Transverse colon (tissue), 4 donors: ENCODE results near the gene ZNF79. TPM values are rescaled to one million over a fixed set of nuclear protein-coding genes. Genes with fewer than 3 reads are reported as not detected.

ENCODE experiments used
- DNase-seq: peaks from one replicate; pipeline ENCODE4 v3.0.0-alpha.2; 2019
- H3K27ac ChIP-seq, 4 donors: fragments of 200-600 bp; sonication (generic); 2 replicates each; pipeline ENCODE4 v1.5.1; 2016 to 2018; ENCODE audit warnings: inconsistent platforms in 4 of 4
- H3K27me3 ChIP-seq: fragments of 200-600 bp; sonication (generic); 2 replicates; pipeline ENCODE4 v1.5.1; 2017; ENCODE audit warnings: inconsistent platforms
- H3K36me3 ChIP-seq, 4 donors: fragments of 200-600 bp; sonication (generic); 2 replicates each; pipeline ENCODE4 v1.5.1; 2017 to 2019; ENCODE audit warnings: inconsistent platforms in 4 of 4
- H3K4me1 ChIP-seq, 4 donors: fragments of 200-600 bp; sonication (generic); 2 replicates each; pipeline ENCODE4 v1.5.1; 2017 to 2020; ENCODE audit warnings: inconsistent platforms in 4 of 4
- H3K4me3 ChIP-seq, 4 donors: fragments of 200-600 bp; sonication (generic); 1 replicate in 1 of 4; 2 replicates in 3 of 4; pipeline versions ENCODE4 v1.5.1 to v1.6.1; 2017 to 2019; ENCODE audit warnings: inconsistent platforms in 4 of 4
- H3K9me3 ChIP-seq, 2 donors: fragments of 200-600 bp; sonication (generic); 2 replicates each; pipeline ENCODE4 v1.5.1; 2017 to 2019; ENCODE audit warnings: inconsistent platforms in 2 of 2
- EP300 ChIP-seq: sonication (generic); formaldehyde crosslinking; IDR thresholded peaks from one replicate; pipeline ENCODE4 v1.6.1; 2017; ENCODE audit warnings: antibody characterized with exemption, low read depth
- POLR2A ChIP-seq: fragments of 450-650 bp; IDR thresholded peaks from one replicate; pipeline ENCODE4 v1.6.1; 2016; ENCODE audit warnings: antibody characterized with exemption, mild to moderate bottlenecking, moderate library complexity
- POLR2AphosphoS5 ChIP-seq, 3 donors: sonication (generic); formaldehyde crosslinking; IDR thresholded peaks; one replicate each; pipeline ENCODE4 v1.6.1; 2016; ENCODE audit warnings: antibody characterized with exemption in 3 of 3
- whole genome bisulfite sequencing, 2 donors: methylation state at CpG; one replicate each; pipeline ENCODE4 v1.1.5; 2018; ENCODE audit warnings: low coverage in 1 of 2; 5-methylcytosine and 5-hydroxymethylcytosine counted together
- in situ Hi-C, 4 donors: fragments of 200-750 bp; cut with MboI; loops; one replicate each; pipeline versions ENCODE4 v1.15.0 to v1.15.1; 2017; ENCODE audit warnings: low sequenced_read_pairs in 3 of 4, low pct_ligation_motif_present in 1 of 4, low pct_unique_long_range_greater_than_20kb in 1 of 4
- intact Hi-C: fragments of 100-400 bp; cut with DNase I; formaldehyde crosslinking; loops from one replicate; pipeline ENCODE4 v1.15.1; 2023; ENCODE audit warnings: low total_unique reads
- total RNA-seq, 4 donors: library from RNA; depleted of rRNA; stranded (reverse); fragments of >200 nt; gene quantifications; one replicate each; pipeline ENCODE4 v1.1.0, GENCODE V29; 2016
- TF ChIP-seq, protein P1 (sequence below), 5 experiments: fragments of 200-600 bp in 3 of 5; fragments of 450-650 bp in 2 of 5; sonication (generic) in 3 of 5; IDR thresholded peaks; 1 replicate in 2 of 5; 2 replicates in 3 of 5; pipeline ENCODE4 v1.5.1; 2016 to 2017; ENCODE audit warnings: antibody characterized with exemption in 5 of 5, inconsistent platforms in 3 of 5, mild to moderate bottlenecking in 2 of 5, moderate library complexity in 1 of 5

ZNF79 gene
- total RNA-seq, 4 donors from 2014 or later = 9.4 to 12.3 (median 11.3) TPM

DNA sequence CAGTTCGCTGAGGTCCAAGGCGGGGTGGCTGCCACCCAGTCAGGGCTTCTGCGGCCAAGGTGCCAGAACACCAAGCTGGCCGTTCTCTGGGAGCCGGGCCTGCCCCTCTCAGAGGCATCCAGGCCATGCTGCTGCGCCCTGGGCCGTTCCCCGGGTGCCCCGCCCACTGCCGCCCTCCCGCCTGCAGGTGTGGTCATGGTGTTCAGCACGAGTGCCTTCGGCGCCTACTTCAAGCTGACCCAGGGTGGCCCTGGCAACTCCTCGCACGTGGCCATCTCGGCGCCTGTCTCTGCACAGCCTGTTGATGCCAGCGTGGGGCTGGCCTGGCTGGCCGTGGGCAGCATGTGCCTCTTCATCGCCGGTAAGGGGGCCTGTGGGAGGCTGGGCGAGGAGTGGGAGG, 19.6 kb upstream of the ZNF79 start:
- no peaks in the 10 kb centered on the region for H3K4me1 ChIP-seq
- 89% methylated on average over 21 of the region's 23 CpGs; no CpG with 5 or more reads in 1 of the 2 donors for WGBS, 2 donors
- in situ Hi-C loops = no loop called here
- H3K4me3 ChIP-seq = no peak overlapping the region
- TF ChIP-seq POLR2AphosphoS5 (IDR thresholded peaks at IDR 0.05) (no peak), EP300 (no peak), POLR2A (no peak)
- TF ChIP-seq, protein P1, sequence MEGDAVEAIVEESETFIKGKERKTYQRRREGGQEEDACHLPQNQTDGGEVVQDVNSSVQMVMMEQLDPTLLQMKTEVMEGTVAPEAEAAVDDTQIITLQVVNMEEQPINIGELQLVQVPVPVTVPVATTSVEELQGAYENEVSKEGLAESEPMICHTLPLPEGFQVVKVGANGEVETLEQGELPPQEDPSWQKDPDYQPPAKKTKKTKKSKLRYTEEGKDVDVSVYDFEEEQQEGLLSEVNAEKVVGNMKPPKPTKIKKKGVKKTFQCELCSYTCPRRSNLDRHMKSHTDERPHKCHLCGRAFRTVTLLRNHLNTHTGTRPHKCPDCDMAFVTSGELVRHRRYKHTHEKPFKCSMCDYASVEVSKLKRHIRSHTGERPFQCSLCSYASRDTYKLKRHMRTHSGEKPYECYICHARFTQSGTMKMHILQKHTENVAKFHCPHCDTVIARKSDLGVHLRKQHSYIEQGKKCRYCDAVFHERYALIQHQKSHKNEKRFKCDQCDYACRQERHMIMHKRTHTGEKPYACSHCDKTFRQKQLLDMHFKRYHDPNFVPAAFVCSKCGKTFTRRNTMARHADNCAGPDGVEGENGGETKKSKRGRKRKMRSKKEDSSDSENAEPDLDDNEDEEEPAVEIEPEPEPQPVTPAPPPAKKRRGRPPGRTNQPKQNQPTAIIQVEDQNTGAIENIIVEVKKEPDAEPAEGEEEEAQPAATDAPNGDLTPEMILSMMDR (IDR thresholded peaks at IDR 0.05) = no peak
- peaks cover 0 to 5% (median 0%) of the 10 kb centered on the region in 4 donors for H3K36me3 ChIP-seq
- no peak overlapping the region for H3K27ac ChIP-seq
- no peak for DNase-seq
- intact Hi-C loops = no loop called here
- H3K9me3 ChIP-seq = no peaks in the 10 kb centered on the region
- H3K27me3 ChIP-seq = no peaks in the 10 kb centered on the region

DNA sequence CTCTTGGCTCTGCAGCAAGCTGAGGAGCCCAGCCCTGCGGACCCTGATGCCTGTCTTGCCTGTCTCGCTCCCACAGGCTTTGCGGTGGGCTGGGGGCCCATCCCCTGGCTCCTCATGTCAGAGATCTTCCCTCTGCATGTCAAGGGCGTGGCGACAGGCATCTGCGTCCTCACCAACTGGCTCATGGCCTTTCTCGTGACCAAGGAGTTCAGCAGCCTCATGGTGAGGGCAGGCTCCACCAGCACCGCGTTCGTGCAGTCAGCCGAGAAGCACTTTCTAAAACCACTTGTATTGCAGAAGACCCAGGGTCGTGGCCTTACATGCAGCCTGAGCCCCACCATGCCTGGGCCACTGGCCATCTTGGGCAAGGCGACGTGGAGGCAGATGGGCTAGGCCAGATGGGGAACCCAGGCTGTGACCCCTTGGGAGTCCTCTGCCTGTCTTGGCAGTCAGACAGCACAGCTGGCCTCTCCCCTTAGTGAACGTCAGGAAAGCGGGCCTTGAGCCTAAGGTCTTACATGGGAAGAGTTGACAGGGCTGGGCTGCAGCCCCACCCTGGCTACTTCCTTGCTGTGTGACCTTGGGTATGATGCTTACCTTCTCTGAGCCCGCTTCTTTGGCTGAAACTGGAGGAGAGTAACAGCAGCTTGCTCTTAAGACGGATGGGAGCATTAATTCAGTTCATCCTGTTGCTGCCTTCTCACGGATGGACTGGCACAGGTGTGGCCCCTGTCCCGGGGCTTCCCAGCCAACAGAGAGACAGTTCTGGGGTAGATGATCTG, 18.6 kb upstream of the ZNF79 start:
- Histone ChIP-seq H3K4me3 (no peak overlapping the region), H3K27ac (no peak overlapping the region), H3K27me3 (no peaks in the 10 kb centered on the region), H3K4me1 (no peaks in the 10 kb centered on the region), H3K9me3 (no peaks in the 10 kb centered on the region), H3K36me3 (peaks cover 0 to 5% (median 0%) of the 10 kb centered on the region in 4 donors)
- in situ Hi-C loops (no loop called here), intact Hi-C loops (no loop called here)
- TF ChIP-seq EP300 = no peak
- TF ChIP-seq POLR2A = no peak
- TF ChIP-seq POLR2AphosphoS5 (IDR thresholded peaks at IDR 0.05) = no peak
- 98% methylated on average over 20 of the region's 20 CpGs; no CpG with 5 or more reads in 1 of the 2 donors for WGBS, 2 donors
- no peak for DNase-seq

DNA sequence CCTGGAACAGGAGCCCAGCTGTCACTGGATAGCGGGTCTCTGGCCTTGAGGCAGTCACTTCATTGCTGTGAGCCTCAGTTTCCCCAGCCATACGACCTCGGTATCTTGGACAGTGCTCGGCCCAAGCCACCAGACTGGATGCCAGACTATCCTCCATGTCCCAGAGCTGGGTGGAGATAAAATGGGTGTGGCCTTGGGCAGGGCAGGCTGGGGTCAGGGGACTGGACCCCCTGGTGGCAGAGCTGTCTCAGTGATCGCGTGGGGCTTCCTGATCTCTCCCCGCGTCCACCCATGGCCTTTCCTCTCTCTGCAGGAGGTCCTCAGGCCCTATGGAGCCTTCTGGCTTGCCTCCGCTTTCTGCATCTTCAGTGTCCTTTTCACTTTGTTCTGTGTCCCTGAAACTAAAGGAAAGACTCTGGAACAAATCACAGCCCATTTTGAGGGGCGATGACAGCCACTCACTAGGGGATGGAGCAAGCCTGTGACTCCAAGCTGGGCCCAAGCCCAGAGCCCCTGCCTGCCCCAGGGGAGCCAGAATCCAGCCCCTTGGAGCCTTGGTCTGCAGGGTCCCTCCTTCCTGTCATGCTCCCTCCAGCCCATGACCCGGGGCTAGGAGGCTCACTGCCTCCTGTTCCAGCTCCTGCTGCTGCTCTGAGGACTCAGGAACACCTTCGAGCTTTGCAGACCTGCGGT, 17.2 kb upstream of the ZNF79 start:
- peaks cover 0 to 5% (median 0%) of the 10 kb centered on the region in 4 donors for H3K36me3 ChIP-seq
- no peak overlapping the region for H3K27ac ChIP-seq
- WGBS, 2 donors = 88 to 92% methylated on average over 9 to 12 of the region's 13 CpGs
- in situ Hi-C loops (no loop called here), intact Hi-C loops (no loop called here)
- no peaks in the 10 kb centered on the region for H3K9me3 ChIP-seq
- no peak overlapping the region for H3K4me3 ChIP-seq
- H3K4me1 ChIP-seq = no peaks in the 10 kb centered on the region
- DNase-seq = no peak
- TF ChIP-seq, protein P1 (IDR thresholded peaks at IDR 0.05) = no peak
- TF ChIP-seq EP300 = no peak
- no peak for TF ChIP-seq POLR2A
- TF ChIP-seq POLR2AphosphoS5 (IDR thresholded peaks at IDR 0.05) = no peak
- no peaks in the 10 kb centered on the region for H3K27me3 ChIP-seq

DNA sequence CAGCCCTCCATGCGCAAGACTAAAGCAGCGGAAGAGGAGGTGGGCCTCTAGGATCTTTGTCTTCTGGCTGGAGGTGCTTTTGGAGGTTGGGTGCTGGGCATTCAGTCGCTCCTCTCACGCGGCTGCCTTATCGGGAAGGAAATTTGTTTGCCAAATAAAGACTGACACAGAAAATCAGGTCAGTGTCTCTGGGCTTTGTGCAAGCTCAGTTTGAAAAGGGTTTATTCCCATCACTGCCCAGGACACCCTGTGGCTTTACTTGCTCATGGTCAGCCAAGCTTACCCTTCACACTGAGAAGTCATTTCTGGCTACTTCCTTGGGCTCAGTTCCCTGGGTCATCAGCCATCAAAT, 16.7 kb upstream of the ZNF79 start:
- TF ChIP-seq, protein P1 (IDR thresholded peaks at IDR 0.05) = no peak
- TF ChIP-seq EP300 (no peak), POLR2AphosphoS5 (IDR thresholded peaks at IDR 0.05) (no peak), POLR2A (no peak)
- H3K4me3 ChIP-seq = no peak overlapping the region
- DNase-seq = no peak
- H3K36me3 ChIP-seq = peaks cover 0 to 5% (median 0%) of the 10 kb centered on the region in 4 donors
- in situ Hi-C loops (no loop called here), intact Hi-C loops (no loop called here)
- 86% methylated on average over 6 of the region's 6 CpGs; no CpG with 5 or more reads in 1 of the 2 donors for WGBS, 2 donors
- H3K4me1 ChIP-seq = no peaks in the 10 kb centered on the region
- no peaks in the 10 kb centered on the region for H3K9me3 ChIP-seq
- no peaks in the 10 kb centered on the region for H3K27me3 ChIP-seq
- H3K27ac ChIP-seq = no peak overlapping the region
